ENCODE measurements around the gene PPP2R5C. TPM values are rescaled to one million over a fixed set of nuclear protein-coding genes. Genes with fewer than 3 reads are reported as not detected.

The PPP2R5C gene
- polyA plus RNA-seq, 3 donors, result 61.9 to 72.5 (median 64.0) TPM

DNA sequence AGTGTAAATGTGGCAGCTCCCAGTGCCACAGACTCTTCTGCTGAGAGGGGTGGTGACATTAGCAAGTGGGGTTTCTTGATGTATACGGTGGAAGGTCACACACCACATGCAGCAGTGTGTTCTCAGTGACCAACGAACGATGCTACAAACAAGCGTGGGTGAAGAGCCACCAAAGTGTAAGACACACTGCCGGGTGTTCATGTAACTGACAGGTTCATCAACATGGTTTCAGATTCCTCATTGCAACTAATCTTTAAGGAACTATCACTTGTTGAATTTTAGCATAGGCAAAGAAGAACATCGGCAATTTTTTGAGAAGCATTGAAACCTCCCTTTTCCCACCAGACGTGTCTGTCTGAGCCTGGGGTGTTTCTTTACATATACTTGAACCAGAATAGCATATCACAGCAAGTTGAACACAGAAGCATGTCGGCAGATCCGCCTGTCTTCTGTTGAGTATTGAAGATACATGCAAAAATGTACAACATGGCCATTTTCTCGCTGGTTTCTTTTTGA lies 58.8 kb downstream of the PPP2R5C start:
- no peak for DNase-seq
- Mint-ChIP-seq H3K9me3 (no peaks in the 10 kb centered on the region), H3K36me3 (peaks cover 40 to 41% of the 10 kb centered on the region in 2 donors), H3K4me3 (no peak overlapping the region), H3K4me1 (peaks cover 51% of the 10 kb centered on the region), H3K27ac (peak overlapping the region; percentile 42 to 87 (median 66)), H3K27me3 (ENCODE audit: low read depth in 3 of 3) (no peaks in the 10 kb centered on the region)
- Histone ChIP-seq H3K4me2 (replicated peaks; ENCODE audit: extremely low read depth, low read length, poor library complexity, severe bottlenecking) (no peak overlapping the region), H2AFZ (ENCODE audit: insufficient read depth, low read depth, low read length, poor library complexity, severe bottlenecking) (no peak overlapping the region), H3K9me3 (replicated peaks in 1 of 2; ENCODE audit: control insufficient read depth in 1 of 2, insufficient read depth in 1 of 2, low read length in 2 of 2) (no peaks in the 10 kb centered on the region), H3K27ac (ENCODE audit: low read depth in 1 of 2, low read length in 2 of 2) (peak overlapping the region in 1 of 2 donors; percentile 60), H3K36me3 (replicated peaks in 1 of 2; ENCODE audit: control insufficient read depth in 1 of 2, insufficient read depth in 2 of 2, low read length in 2 of 2) (peaks cover 12 to 15% of the 10 kb centered on the region in 2 donors), H3K27me3 (ENCODE audit: control insufficient read depth in 2 of 2, insufficient read depth in 2 of 2, low read length in 2 of 2) (no peaks in the 10 kb centered on the region), H3K79me2 (ENCODE audit: insufficient read depth, low read length) (peaks cover 87% of the 10 kb centered on the region), H3K4me3 (replicated peaks in 1 of 3; ENCODE audit: low read depth in 2 of 3, low read length in 3 of 3) (no peak overlapping the region), H3K4me1 (ENCODE audit: control insufficient read depth in 1 of 2, insufficient read depth in 2 of 2, low read length in 2 of 2) (peaks cover 22 to 26% of the 10 kb centered on the region in 2 donors), H4K20me1 (ENCODE audit: insufficient read depth, low read length) (peaks cover 16% of the 10 kb centered on the region), H3K9ac (ENCODE audit: insufficient read depth, low read length, poor library complexity, severe bottlenecking) (no peak overlapping the region)
- 80% methylated on average over 3 of the region's 10 CpGs for WGBS (ENCODE audit: insufficient coverage)
- TF ChIP-seq, protein P1, sequence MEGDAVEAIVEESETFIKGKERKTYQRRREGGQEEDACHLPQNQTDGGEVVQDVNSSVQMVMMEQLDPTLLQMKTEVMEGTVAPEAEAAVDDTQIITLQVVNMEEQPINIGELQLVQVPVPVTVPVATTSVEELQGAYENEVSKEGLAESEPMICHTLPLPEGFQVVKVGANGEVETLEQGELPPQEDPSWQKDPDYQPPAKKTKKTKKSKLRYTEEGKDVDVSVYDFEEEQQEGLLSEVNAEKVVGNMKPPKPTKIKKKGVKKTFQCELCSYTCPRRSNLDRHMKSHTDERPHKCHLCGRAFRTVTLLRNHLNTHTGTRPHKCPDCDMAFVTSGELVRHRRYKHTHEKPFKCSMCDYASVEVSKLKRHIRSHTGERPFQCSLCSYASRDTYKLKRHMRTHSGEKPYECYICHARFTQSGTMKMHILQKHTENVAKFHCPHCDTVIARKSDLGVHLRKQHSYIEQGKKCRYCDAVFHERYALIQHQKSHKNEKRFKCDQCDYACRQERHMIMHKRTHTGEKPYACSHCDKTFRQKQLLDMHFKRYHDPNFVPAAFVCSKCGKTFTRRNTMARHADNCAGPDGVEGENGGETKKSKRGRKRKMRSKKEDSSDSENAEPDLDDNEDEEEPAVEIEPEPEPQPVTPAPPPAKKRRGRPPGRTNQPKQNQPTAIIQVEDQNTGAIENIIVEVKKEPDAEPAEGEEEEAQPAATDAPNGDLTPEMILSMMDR (IDR thresholded peaks at IDR 0.05), result no peak
- intact Hi-C loops (cut with micrococcal nuclease), result loop anchor here in 1 of 2 donors (10.0 kb wide), 1 partner anchor 54 kb away; no protein-coding TSS in a partner anchor

DNA sequence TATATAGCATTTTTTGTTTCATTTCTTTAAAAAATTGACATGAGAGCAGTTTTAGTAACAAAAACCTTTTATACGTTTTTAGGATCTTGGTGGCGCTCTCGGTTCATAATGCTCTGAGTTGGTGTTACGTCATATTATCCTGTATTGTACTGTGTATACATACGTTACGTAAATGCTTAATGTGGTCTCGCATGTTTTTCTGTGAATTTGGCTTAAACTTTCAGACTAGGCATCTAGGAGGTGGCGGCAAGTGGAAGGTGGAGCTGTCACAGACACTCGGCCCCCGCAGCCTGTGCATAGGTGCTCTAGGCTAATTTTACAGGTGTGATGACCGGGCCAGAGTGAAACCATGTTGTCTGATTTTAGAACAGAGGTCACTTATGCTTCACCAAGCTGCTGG lies 60.0 kb downstream of the PPP2R5C start:
- TF ChIP-seq, protein P1 (IDR thresholded peaks at IDR 0.05), result no peak
- Histone ChIP-seq H3K4me1 (ENCODE audit: control insufficient read depth in 1 of 2, insufficient read depth in 2 of 2, low read length in 2 of 2) (peaks cover 34 to 38% of the 10 kb centered on the region in 2 donors), H3K9ac (ENCODE audit: insufficient read depth, low read length, poor library complexity, severe bottlenecking) (no peak overlapping the region), H3K4me2 (replicated peaks; ENCODE audit: extremely low read depth, low read length, poor library complexity, severe bottlenecking) (no peak overlapping the region), H3K27ac (ENCODE audit: low read depth in 1 of 2, low read length in 2 of 2) (peak overlapping the region in 1 of 2 donors; percentile 64), H2AFZ (ENCODE audit: insufficient read depth, low read depth, low read length, poor library complexity, severe bottlenecking) (no peak overlapping the region), H3K9me3 (replicated peaks in 1 of 2; ENCODE audit: control insufficient read depth in 1 of 2, insufficient read depth in 1 of 2, low read length in 2 of 2) (no peaks in the 10 kb centered on the region), H3K27me3 (ENCODE audit: control insufficient read depth in 2 of 2, insufficient read depth in 2 of 2, low read length in 2 of 2) (no peaks in the 10 kb centered on the region), H3K79me2 (ENCODE audit: insufficient read depth, low read length) (peaks cover 87% of the 10 kb centered on the region), H4K20me1 (ENCODE audit: insufficient read depth, low read length) (peaks cover 13% of the 10 kb centered on the region), H3K36me3 (replicated peaks in 1 of 2; ENCODE audit: control insufficient read depth in 1 of 2, insufficient read depth in 2 of 2, low read length in 2 of 2) (peaks cover 12 to 15% of the 10 kb centered on the region in 2 donors), H3K4me3 (replicated peaks in 1 of 3; ENCODE audit: low read depth in 2 of 3, low read length in 3 of 3) (no peak overlapping the region)
- Mint-ChIP-seq H3K9me3 (peaks cover 0 to 3% (median 0%) of the 10 kb centered on the region in 7 donors), H3K4me1 (peaks cover 61% of the 10 kb centered on the region), H3K4me3 (no peak overlapping the region), H3K27me3 (ENCODE audit: low read depth in 3 of 3) (no peaks in the 10 kb centered on the region), H3K36me3 (peaks cover 42 to 43% of the 10 kb centered on the region in 2 donors), H3K27ac (peak overlapping the region in 5 of 7 donors; percentile 31 to 100 (median 79))
- DNase-seq, result no peak
- intact Hi-C loops (cut with micrococcal nuclease), result loop anchor here in 1 of 2 donors (10.0 kb wide), 1 partner anchor 53 kb away; no protein-coding TSS in a partner anchor
- 92% methylated on average over 6 of the region's 11 CpGs for WGBS (ENCODE audit: insufficient coverage)

All from CD14-positive monocyte (primary cell).